Neutrophil (primary cell): ENCODE measurements around the gene FAM20B.
A peak's percentile ranks its signal among the peaks of the same experiment; 100 is the strongest.

ENCODE experiments used
- H3K27ac ChIP-seq: fragments of 200-600 bp; sonication (generic); 2 replicates; pipeline ENCODE4 v1.5.1; 2016; ENCODE audit warnings: mild to moderate bottlenecking, moderate library complexity
- H3K27me3 ChIP-seq: fragments of 200-600 bp; sonication (generic); 2 replicates; pipeline ENCODE4 v1.6.0; 2016; ENCODE audit warnings: mild to moderate bottlenecking
- H3K36me3 ChIP-seq: fragments of 200-600 bp; sonication (generic); 2 replicates; pipeline ENCODE4 v1.5.1; 2017
- H3K4me1 ChIP-seq, 2 experiments: fragments of 200-600 bp in 1 of 2; sonication (generic) in 1 of 2; 1 replicate in 1 of 2; 2 replicates in 1 of 2; pipeline versions ENCODE4 v1.5.1 to v1.6.1; 2013 to 2016; ENCODE audit warnings: low read depth in 1 of 2, low read length in 1 of 2, mild to moderate bottlenecking in 1 of 2, moderate library complexity in 1 of 2; ENCODE audit not compliant: control insufficient read depth in 1 of 2, insufficient read depth in 1 of 2
- H3K4me3 ChIP-seq, 2 experiments: fragments of 200-600 bp in 1 of 2; sonication (generic) in 1 of 2; 1 replicate in 1 of 2; 2 replicates in 1 of 2; pipeline ENCODE4 v1.5.1; 2013 to 2016; ENCODE audit warnings: low read depth in 1 of 2, low read length in 1 of 2, mild to moderate bottlenecking in 1 of 2, moderate library complexity in 1 of 2
- H3K9me3 ChIP-seq: fragments of 200-600 bp; sonication (generic); 2 replicates; pipeline ENCODE4 v1.5.1; 2016
- TF ChIP-seq, protein P1 (sequence below): fragments of 200-600 bp; sonication (generic); IDR thresholded peaks from 2 replicates; pipeline ENCODE4 v1.5.1; 2016; ENCODE audit warnings: antibody characterized with exemption

FAM20B gene

DNA sequence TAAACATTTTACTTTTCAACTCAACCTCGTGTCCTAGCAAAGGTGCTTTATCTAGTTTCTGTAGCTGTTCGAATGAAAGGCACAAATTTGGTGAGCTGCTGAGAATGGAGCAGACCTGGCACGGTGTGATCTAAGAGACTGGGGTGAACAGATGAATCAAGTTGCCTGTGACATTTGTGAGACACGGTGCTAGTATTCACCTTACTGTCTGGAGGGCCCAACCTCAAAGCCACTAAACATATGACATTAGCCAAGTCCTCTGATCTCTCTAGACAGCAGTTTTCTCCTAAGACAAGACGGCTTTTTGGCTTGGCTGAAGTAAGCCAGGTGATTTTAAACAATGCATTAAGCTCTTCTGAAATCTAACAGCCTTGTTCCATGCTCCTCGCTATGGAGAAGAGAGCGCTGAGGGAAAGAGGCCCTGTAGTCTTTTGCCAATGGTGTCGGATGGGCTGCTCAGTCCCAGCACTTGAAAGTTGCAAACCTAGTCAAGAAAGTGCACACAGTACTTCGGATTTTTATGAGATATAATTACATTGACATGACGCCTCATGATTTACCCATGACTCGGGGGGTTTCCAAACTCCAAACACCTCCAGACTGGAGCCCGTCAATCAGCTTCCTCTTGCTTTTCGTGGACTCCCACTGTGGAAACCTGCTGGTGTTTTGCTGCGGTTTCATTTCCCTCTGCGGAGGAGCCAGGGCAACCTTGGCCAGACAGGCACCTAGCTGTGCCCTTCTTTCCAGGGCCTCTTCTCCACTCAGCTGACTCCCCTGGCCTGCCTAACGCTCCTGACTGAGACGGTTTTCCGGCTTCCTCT, 55.4 kb downstream of the FAM20B start:
- H3K4me1 ChIP-seq, result peaks cover 16 to 19% of the 10 kb centered on the region in 2 experiments
- H3K9me3 ChIP-seq, result no peaks in the 10 kb centered on the region
- H3K27me3 ChIP-seq, result no peaks in the 10 kb centered on the region
- peaks cover 7% of the 10 kb centered on the region for H3K36me3 ChIP-seq
- TF ChIP-seq, protein P1, sequence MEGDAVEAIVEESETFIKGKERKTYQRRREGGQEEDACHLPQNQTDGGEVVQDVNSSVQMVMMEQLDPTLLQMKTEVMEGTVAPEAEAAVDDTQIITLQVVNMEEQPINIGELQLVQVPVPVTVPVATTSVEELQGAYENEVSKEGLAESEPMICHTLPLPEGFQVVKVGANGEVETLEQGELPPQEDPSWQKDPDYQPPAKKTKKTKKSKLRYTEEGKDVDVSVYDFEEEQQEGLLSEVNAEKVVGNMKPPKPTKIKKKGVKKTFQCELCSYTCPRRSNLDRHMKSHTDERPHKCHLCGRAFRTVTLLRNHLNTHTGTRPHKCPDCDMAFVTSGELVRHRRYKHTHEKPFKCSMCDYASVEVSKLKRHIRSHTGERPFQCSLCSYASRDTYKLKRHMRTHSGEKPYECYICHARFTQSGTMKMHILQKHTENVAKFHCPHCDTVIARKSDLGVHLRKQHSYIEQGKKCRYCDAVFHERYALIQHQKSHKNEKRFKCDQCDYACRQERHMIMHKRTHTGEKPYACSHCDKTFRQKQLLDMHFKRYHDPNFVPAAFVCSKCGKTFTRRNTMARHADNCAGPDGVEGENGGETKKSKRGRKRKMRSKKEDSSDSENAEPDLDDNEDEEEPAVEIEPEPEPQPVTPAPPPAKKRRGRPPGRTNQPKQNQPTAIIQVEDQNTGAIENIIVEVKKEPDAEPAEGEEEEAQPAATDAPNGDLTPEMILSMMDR, result no peak
- H3K27ac ChIP-seq, result peak overlapping the region; percentile 52
- peak overlapping the region; percentile 75 to 78 for H3K4me3 ChIP-seq

DNA sequence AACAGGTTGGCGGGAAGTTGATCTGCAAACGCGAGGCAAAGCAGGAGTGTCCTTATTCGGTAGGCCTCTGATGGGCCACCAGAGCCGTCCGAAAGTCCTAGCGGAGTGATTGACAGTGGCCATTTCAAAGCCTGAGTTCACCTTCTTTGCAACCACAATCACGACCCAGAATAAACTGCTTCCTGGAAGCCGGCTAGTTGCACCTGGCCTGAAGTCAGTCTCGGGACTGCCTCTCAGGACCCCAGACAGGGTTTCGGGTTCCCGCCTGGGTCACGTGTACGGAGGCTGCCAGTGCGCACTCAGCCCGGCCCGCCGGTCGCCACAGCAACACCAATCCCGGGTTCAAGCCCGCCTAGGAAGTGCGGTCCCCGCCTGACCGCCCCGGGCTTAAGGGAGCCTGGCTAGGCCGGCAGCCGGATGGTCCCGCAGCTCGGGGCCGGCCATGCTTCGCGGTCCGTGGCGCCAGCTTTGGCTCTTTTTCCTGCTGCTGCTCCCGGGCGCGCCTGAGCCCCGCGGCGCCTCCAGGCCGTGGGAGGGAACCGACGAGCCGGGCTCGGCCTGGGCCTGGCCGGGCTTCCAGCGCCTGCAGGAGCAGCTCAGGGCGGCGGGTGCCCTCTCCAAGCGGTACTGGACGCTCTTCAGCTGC, 56.1 kb downstream of the FAM20B start, which contains the start of gene TOR3A:
TSS of gene TOR3A (plus strand) at position 384 of the 646 bp plus-strand sequence. CDS start at position 443, 59 bp downstream.
- Histone ChIP-seq H3K27me3 (no peaks in the 10 kb centered on the region), H3K9me3 (no peaks in the 10 kb centered on the region), H3K27ac (peak within 1 kb of the TSS; percentile 52), H3K4me1 (peaks cover 16 to 19% of the 10 kb centered on the region in 2 experiments), H3K4me3 (peak within 1 kb of the TSS; percentile 75 to 78), H3K36me3 (peaks cover 9% of the 10 kb centered on the region)
- TF ChIP-seq, protein P1, result peak; percentile 11

DNA sequence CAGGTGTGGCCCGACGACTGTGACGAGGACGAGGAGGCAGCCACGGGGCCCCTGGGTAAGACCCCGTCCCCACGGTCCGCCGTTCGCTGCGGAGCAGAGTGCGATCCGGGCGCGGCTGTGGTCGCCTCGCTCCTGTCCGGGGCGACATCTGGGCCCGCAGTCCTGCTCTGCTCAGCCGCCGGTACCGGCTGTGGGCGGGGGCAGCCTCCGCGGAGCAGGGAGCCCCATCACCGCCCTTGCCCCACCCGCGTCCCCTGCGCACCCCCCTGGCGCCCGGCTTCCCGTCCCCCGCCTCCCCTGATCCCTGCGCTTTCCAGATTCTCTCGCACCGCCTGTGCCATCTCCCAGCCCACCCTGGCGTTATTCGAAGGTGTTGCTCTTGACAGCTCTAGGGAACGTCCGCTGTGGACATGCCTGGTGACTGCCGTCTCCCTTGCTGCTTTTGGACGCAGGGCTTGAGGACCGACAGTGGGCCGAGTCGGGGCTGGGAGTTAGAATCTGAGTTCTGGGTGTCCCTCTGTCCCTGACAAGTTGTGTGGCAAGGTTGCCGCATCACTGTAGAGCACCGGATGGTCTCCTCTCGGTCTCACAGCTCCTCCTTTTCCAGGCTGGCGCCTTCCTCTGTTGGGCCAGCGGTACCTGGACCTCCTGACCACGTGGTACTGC, 56.8 kb downstream of the FAM20B start:
- H3K4me3 ChIP-seq, result peak overlapping the region; percentile 75 to 78
- H3K9me3 ChIP-seq, result no peaks in the 10 kb centered on the region
- H3K4me1 ChIP-seq, result peaks cover 16 to 19% of the 10 kb centered on the region in 2 experiments
- peaks cover 9% of the 10 kb centered on the region for H3K36me3 ChIP-seq
- no peaks in the 10 kb centered on the region for H3K27me3 ChIP-seq
- peak overlapping the region; percentile 52 for H3K27ac ChIP-seq
- TF ChIP-seq, protein P1, result no peak

DNA sequence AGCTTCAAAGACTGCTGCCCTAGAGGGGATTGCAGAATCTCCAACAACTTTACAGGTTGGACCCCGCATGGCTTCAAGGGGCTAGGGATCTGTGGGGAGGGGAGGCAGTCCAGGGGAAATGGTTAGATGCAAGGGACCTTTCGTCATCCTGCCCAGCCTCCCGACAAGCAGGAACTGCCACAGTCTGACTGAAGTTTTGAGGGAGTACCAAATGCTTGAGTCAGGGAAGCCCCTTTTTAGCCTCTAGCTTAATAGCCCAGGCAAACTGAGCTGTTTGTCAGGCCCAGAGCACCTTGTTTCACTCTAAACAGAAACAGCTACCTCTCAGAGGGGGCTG, 57.3 kb downstream of the FAM20B start:
- Histone ChIP-seq H3K27me3 (no peaks in the 10 kb centered on the region), H3K36me3 (peaks cover 9% of the 10 kb centered on the region), H3K4me1 (peaks cover 16 to 19% of the 10 kb centered on the region in 2 experiments), H3K9me3 (no peaks in the 10 kb centered on the region), H3K27ac (peak overlapping the region; percentile 52), H3K4me3 (peak overlapping the region; percentile 75 to 78)
- TF ChIP-seq, protein P1, result no peak

DNA sequence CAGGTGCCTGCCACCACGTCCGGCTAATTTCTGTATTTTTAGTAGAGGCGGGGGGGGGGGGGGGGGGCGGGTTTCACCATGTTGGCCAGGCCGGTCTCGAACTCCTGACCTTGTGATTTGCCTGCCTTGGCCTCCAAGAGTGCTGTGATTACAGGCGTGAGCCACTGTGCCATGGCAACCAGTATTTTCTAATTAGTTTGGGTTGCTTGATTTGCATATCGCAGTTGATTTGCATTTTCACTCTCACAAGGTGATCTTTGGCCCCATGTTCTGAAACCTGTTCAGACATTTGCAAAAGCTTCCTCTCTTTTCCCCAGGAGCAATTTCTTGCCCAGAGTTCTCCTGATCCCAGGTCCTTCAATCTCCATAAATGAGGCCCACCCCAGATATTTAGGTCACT, 57.8 kb downstream of the FAM20B start:
- Histone ChIP-seq H3K4me1 (peaks cover 16 to 19% of the 10 kb centered on the region in 2 experiments), H3K4me3 (no peak overlapping the region), H3K27me3 (no peaks in the 10 kb centered on the region), H3K9me3 (no peaks in the 10 kb centered on the region), H3K36me3 (peaks cover 13% of the 10 kb centered on the region), H3K27ac (no peak overlapping the region)
- TF ChIP-seq, protein P1, result no peak
